Effector memory CD8-positive, alpha-beta T cell (primary cell): ENCODE measurements around the gene RAB37.

Source experiments
- ATAC-seq: fragments of 150-1000 bp; cut with Tn5 transposase; replicated peaks from 2 replicates; pipeline ENCODE4 v1.10.0; 2021; ENCODE audit warnings: mild to moderate bottlenecking, moderate library complexity
- DNase-seq, 3 experiments: peaks; one replicate each; pipeline ENCODE4 v3.0.0; 2021
- H3K27ac Mint-ChIP-seq, 2 donors: one replicate each; pipeline ENCODE4 v1.8.0; 2022; ENCODE audit warnings: mild to moderate bottlenecking in 2 of 2, mixed read lengths in 2 of 2, moderate library complexity in 2 of 2
- H3K27me3 Mint-ChIP-seq, 2 donors: one replicate each; pipeline ENCODE4 v1.8.0; 2022; ENCODE audit warnings: mixed read lengths in 2 of 2
- H3K36me3 Mint-ChIP-seq: one replicate; pipeline ENCODE4 v1.8.0; 2022; ENCODE audit warnings: mild to moderate bottlenecking, moderate library complexity, mixed read lengths; ENCODE audit not compliant: insufficient read depth
- H3K4me1 Mint-ChIP-seq, 2 donors: one replicate each; pipeline ENCODE4 v1.8.0; 2022; ENCODE audit warnings: low read depth in 2 of 2, mixed read lengths in 2 of 2
- H3K4me3 Mint-ChIP-seq, 2 donors: one replicate each; pipeline ENCODE4 v1.8.0; 2022; ENCODE audit warnings: mild to moderate bottlenecking in 2 of 2, mixed read lengths in 2 of 2, moderate library complexity in 2 of 2
- H3K9me3 Mint-ChIP-seq, 2 donors: one replicate each; pipeline ENCODE4 v1.8.0; 2022; ENCODE audit warnings: mixed read lengths in 2 of 2

Gene RAB37

DNA sequence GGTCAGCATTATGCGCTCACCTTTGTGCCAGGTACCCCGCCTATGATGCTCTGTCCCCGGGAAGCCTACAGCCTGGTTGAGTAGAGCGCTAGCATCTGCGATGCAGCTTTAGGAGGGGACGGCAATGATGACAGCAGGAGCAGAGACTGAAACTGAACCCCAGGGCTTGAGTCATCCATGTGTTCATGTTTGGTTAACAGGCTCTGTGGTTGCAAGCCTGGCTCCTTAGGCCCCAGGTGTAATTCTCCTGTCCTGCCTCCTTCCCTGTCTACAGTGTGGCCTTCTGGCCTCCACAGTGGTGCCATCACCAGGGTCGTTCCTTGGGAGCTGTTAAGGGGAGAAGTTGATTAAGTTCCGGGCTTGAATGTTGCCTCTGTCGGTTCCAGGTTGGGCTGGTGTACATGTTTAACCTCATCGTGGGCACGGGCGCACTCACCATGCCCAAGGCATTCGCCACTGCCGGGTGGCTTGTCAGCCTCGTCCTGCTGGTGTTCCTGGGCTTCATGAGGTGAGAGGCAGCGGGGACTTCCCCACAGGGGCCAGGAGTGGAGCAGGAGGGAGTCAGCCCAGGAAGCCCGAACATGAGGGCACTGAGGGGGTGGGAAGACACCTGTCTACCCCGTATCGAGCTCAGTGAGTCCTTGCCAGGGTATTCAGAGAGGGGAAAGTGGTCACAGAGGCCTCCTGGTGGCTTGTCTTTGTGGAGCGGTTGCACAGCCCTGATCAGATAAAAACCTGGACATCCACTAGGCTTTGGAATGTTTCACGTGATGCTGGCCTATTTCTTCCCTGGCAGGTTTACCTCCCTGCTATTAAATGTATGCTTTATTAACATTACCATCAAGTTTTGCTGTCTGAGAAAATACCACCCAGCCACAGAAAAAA is 48.3 kb downstream of the RAB37 start:
- Mint-ChIP-seq H3K27ac (peak overlapping the region in 1 of 2 donors; percentile 53), H3K27me3 (no peaks in the 10 kb centered on the region), H3K36me3 (peaks cover 21% of the 10 kb centered on the region), H3K9me3 (no peaks in the 10 kb centered on the region), H3K4me1 (peaks cover 29 to 30% of the 10 kb centered on the region in 2 donors), H3K4me3 (no peak overlapping the region)
- no peak for ATAC-seq
- DNase-seq, result no peak

- Mint-ChIP-seq H3K36me3 (peaks cover 18% of the 10 kb centered on the region), H3K27ac (no peak overlapping the region)
Observed at GRCh38 chr17:74785981-74786360, 48.9 kb downstream of the RAB37 start.

DNA sequence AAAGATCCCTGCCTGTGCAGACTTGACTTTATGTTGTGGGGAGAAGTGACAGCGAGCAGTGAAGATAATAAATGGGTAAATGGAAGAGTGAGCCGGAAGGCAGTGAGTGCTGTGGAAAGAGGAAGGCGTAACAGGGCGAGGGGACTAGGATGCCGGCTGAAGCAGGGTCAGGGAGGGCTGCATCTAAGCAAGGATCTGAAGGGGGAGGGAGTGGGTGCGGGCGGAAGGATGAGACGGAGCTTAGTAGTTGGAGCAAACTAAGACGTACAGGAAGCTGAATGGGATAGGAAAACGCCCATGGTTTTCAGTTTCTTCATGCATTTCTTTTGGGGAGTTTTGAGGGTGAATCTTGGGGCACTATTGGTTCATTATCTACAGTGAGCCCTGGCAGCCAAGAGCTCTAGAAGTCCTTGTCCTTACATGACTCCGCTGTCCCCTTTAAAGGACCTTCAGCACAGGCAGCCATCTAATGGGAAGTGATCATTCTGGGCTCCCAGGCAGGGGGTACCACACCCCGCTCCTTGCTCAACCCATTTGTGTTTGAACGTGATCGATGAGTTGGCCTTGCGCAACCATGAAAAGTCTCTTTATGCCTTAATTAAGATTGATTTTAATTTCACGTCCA is 49.5 kb downstream of the RAB37 start:
- DNase-seq, result no peak
- Mint-ChIP-seq H3K27ac (no peak overlapping the region), H3K9me3 (no peaks in the 10 kb centered on the region), H3K36me3 (peaks cover 20% of the 10 kb centered on the region), H3K4me1 (peaks cover 24 to 30% of the 10 kb centered on the region in 2 donors), H3K27me3 (no peaks in the 10 kb centered on the region), H3K4me3 (no peak overlapping the region)
- ATAC-seq, result no peak

More at GRCh38 chr17:74785981-74786360, 48.9 kb downstream of the RAB37 start:
- ATAC-seq, result no peak
- H3K4me1 Mint-ChIP-seq, result peaks cover 27 to 29% of the 10 kb centered on the region in 2 donors
- no peaks in the 10 kb centered on the region for H3K27me3 Mint-ChIP-seq
- no peak for DNase-seq
- no peak overlapping the region for H3K4me3 Mint-ChIP-seq
- no peaks in the 10 kb centered on the region for H3K9me3 Mint-ChIP-seq

GRCh38 chr17:74790161-74791058 is 53.4 kb downstream of the RAB37 start:
- DNase-seq, result no peak
- H3K4me1 Mint-ChIP-seq, result peaks cover 13 to 17% of the 10 kb centered on the region in 2 donors
- no peaks in the 10 kb centered on the region for H3K9me3 Mint-ChIP-seq
- H3K27me3 Mint-ChIP-seq, result no peaks in the 10 kb centered on the region
- H3K4me3 Mint-ChIP-seq, result peak overlapping the region in 1 of 2 donors; percentile 27
- no peak for ATAC-seq
- peaks cover 35% of the 10 kb centered on the region for H3K36me3 Mint-ChIP-seq
- H3K27ac Mint-ChIP-seq, result peak overlapping the region in 1 of 2 donors; percentile 51

- no peaks in the 10 kb centered on the region for H3K9me3 Mint-ChIP-seq
- peaks cover 13 to 14% of the 10 kb centered on the region in 2 donors for H3K4me1 Mint-ChIP-seq
- peaks cover 37% of the 10 kb centered on the region for H3K36me3 Mint-ChIP-seq
- ATAC-seq, result no peak
- H3K4me3 Mint-ChIP-seq, result no peak overlapping the region
- no peaks in the 10 kb centered on the region for H3K27me3 Mint-ChIP-seq
- no peak overlapping the region for H3K27ac Mint-ChIP-seq
- DNase-seq, result no peak
Observed at GRCh38 chr17:74792586-74793105, 55.6 kb downstream of the RAB37 start.

- H3K36me3 Mint-ChIP-seq, result peaks cover 27% of the 10 kb centered on the region
- no peak overlapping the region for H3K4me3 Mint-ChIP-seq
Observed at GRCh38 chr17:74795327-74796020, 58.4 kb downstream of the RAB37 start.

DNA sequence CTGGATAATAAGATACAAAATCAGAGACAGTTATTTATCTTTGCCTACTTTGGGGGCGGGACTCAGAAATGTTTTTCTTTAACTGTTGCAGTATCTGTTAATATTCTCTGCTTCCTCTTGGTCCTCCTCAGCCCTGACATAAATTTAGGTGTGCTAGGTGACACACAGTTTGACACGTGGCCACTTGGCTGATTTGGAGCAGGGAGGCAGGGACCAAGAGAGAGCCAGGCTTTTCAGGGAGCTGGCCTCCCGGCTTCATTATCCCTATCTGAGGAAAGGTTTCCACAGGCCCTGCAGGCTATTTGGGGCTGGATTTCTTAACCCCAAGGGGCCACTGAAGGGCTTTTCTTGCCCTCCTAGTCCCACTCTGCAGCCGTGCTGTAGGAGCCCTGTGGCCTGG is 59.2 kb downstream of the RAB37 start:
- Mint-ChIP-seq H3K27me3 (no peaks in the 10 kb centered on the region), H3K27ac (no peak overlapping the region), H3K36me3 (peaks cover 29% of the 10 kb centered on the region), H3K4me1 (peaks cover 4% of the 10 kb centered on the region in 2 donors), H3K4me3 (no peak overlapping the region), H3K9me3 (no peaks in the 10 kb centered on the region)
- no peak for ATAC-seq
- DNase-seq, result no peak

More at GRCh38 chr17:74795327-74796020, 58.4 kb downstream of the RAB37 start:
- H3K27ac Mint-ChIP-seq, result no peak overlapping the region
- H3K4me1 Mint-ChIP-seq, result peaks cover 9 to 12% of the 10 kb centered on the region in 2 donors
- DNase-seq (no peak), ATAC-seq (no peak)
- no peaks in the 10 kb centered on the region for H3K27me3 Mint-ChIP-seq
- H3K9me3 Mint-ChIP-seq, result no peaks in the 10 kb centered on the region

- no peak overlapping the region for H3K27ac Mint-ChIP-seq
- H3K4me1 Mint-ChIP-seq, result no peaks in the 10 kb centered on the region
- H3K27me3 Mint-ChIP-seq, result no peaks in the 10 kb centered on the region
- H3K4me3 Mint-ChIP-seq, result no peak overlapping the region
- DNase-seq (no peak), ATAC-seq (no peak)
- H3K9me3 Mint-ChIP-seq, result no peaks in the 10 kb centered on the region
- H3K36me3 Mint-ChIP-seq, result peaks cover 25% of the 10 kb centered on the region
Observed at GRCh38 chr17:74796866-74797265, 59.8 kb downstream of the RAB37 start.
